ENCODE results near the gene PPP1R15A.

GRCh38 chr19:48841047-48841446 is 31.2 kb upstream of the PPP1R15A start:
- TF ChIP-seq TAF1 (IDR thresholded peaks at IDR 0.05; ENCODE audit: low read depth) (no peak), CTCF (IDR thresholded peaks at IDR 0.05; ENCODE audit: poor library complexity, severe bottlenecking) (no peak), POLR2AphosphoS5 (IDR thresholded peaks at IDR 0.05) (no peak), EZH2 (IDR thresholded peaks at IDR 0.05; ENCODE audit: borderline replicate concordance, insufficient read depth, low read length, poor library complexity, severe bottlenecking) (no peak), RAD21 (conservative IDR thresholded peaks at IDR 0.05) (no peak), MXI1 (conservative IDR thresholded peaks at IDR 0.05; ENCODE audit: poor library complexity, severe bottlenecking) (no peak), REST (IDR thresholded peaks at IDR 0.05; ENCODE audit: borderline replicate concordance) (no peak), EP300 (conservative IDR thresholded peaks at IDR 0.05; ENCODE audit: poor library complexity, severe bottlenecking) (no peak), SMC3 (conservative IDR thresholded peaks at IDR 0.05; ENCODE audit: poor library complexity) (no peak)

Measured in neural cell (in vitro differentiated cells).